ENCODE data around the gene TRIP4. TPM values are rescaled to one million over a fixed set of nuclear protein-coding genes. Genes with fewer than 3 reads are reported as not detected.

Gene TRIP4
- total and polyA plus RNA-seq, 9 of the 15 experiments (the other 6 are each of a cell fraction or from before 2014, with no cell fraction given) = 7.6 to 23.3 (median 16.7) TPM

GRCh38 chr15:64387562-64388168 is at the start of gene TRIP4 (continued):
- peak; percentile 100 for TF ChIP-seq TFAP4 (CRISPR knock-in tag; IDR thresholded peaks at IDR 0.05; ENCODE audit: borderline replicate concordance)
- no peak; the same call in 1 of the 2 replicates for TF ChIP-seq BMI1 (IDR thresholded peaks at IDR 0.05; ENCODE audit: low read length)
- TF ChIP-seq SAFB (IDR thresholded peaks at IDR 0.05; ENCODE audit: borderline replicate concordance, low read depth, low read length) = no peak
- TF ChIP-seq FIP1L1 (IDR thresholded peaks at IDR 0.05; ENCODE audit: low read depth, low read length, poor library complexity, severe bottlenecking) = peak; percentile 80
- peak; percentile 70 for TF ChIP-seq ZNF384 (IDR thresholded peaks at IDR 0.05; ENCODE audit: low read depth, low read length)
- no peak for TF ChIP-seq ZNF561 (CRISPR knock-in tag; conservative IDR thresholded peaks at IDR 0.05)
- peak; percentile 94 for TF ChIP-seq RREB1 (CRISPR knock-in tag; IDR thresholded peaks at IDR 0.05)
- peak; percentile 90 for TF ChIP-seq ETV1 (tag; conservative IDR thresholded peaks at IDR 0.05; ENCODE audit: low read depth)
- peak; percentile 89 for TF ChIP-seq POLR2AphosphoS5 (IDR thresholded peaks at IDR 0.05; ENCODE audit: control insufficient read depth, insufficient read depth, low read depth, low read length)
- TF ChIP-seq, protein P1, sequence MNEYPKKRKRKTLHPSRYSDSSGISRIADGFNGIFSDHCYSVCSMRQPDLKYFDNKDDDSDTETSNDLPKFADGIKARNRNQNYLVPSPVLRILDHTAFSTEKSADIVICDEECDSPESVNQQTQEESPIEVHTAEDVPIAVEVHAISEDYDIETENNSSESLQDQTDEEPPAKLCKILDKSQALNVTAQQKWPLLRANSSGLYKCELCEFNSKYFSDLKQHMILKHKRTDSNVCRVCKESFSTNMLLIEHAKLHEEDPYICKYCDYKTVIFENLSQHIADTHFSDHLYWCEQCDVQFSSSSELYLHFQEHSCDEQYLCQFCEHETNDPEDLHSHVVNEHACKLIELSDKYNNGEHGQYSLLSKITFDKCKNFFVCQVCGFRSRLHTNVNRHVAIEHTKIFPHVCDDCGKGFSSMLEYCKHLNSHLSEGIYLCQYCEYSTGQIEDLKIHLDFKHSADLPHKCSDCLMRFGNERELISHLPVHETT (CRISPR knock-in tag; conservative IDR thresholded peaks at IDR 0.05 in 1 of 2, IDR thresholded peaks at IDR 0.05 in 1 of 2) = peak in 1 of 2 experiments; percentile 93; a peak in 2 of 4 replicates
- TF ChIP-seq ELF4 (CRISPR knock-in tag; IDR thresholded peaks at IDR 0.05) = peak; percentile 90
- no peak for TF ChIP-seq RFX7 (CRISPR knock-in tag; IDR thresholded peaks at IDR 0.05)
- peak; percentile 78 for TF ChIP-seq RBM39 (optimal IDR thresholded peaks at IDR 0.05; ENCODE audit: low read depth, low read length)
- peak; percentile 74 for TF ChIP-seq PKNOX1 (IDR thresholded peaks at IDR 0.05)
- TF ChIP-seq, protein P2, sequence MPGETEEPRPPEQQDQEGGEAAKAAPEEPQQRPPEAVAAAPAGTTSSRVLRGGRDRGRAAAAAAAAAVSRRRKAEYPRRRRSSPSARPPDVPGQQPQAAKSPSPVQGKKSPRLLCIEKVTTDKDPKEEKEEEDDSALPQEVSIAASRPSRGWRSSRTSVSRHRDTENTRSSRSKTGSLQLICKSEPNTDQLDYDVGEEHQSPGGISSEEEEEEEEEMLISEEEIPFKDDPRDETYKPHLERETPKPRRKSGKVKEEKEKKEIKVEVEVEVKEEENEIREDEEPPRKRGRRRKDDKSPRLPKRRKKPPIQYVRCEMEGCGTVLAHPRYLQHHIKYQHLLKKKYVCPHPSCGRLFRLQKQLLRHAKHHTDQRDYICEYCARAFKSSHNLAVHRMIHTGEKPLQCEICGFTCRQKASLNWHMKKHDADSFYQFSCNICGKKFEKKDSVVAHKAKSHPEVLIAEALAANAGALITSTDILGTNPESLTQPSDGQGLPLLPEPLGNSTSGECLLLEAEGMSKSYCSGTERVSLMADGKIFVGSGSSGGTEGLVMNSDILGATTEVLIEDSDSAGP (CRISPR knock-in tag; IDR thresholded peaks at IDR 0.05) = peak; percentile 81; the same call in 1 of the 2 replicates

Data from K562 (cell line).